HepG2 (cell line): ENCODE data around the gene DNPEP. TPM values are rescaled to one million over a fixed set of nuclear protein-coding genes. Genes with fewer than 3 reads are reported as not detected.

ENCODE experiments used
- ATAC-seq: fragments of 200-7000 bp; cut with Tn5 transposase; 3 replicates; pipeline ENCODE4 v1.9.1; 2020; ENCODE audit warnings: mild to moderate bottlenecking, moderate library complexity
- BruUV-seq: library from RNA; stranded (reverse); fragments of 400-500 nt; replicated peaks from 2 replicates; lab custom pipeline; 2021; lab: Mats Ljungman, UMichigan
- CTCF ChIA-PET: fragments of 300-600 bp; formaldehyde crosslinking; extraction: SDS; loops from one replicate; lab custom pipeline; 2021; ENCODE audit warnings: low total read pairs, inconsistent platforms, low intra/inter-chr PET ratio; lab: Yijun Ruan, JAX
- POLR2A ChIA-PET: fragments of 350-600 bp; sonication (Branson Sonifier 250); formaldehyde crosslinking; loops from one replicate; lab custom pipeline; 2020; ENCODE audit warnings: antibody characterized with exemption, inconsistent platforms; lab: Yijun Ruan, JAX
- DNase-seq: peaks from one replicate; pipeline ENCODE4 v3.0.0-alpha.2; 2015; ENCODE audit warnings: low spot score
- FAIRE-seq: peaks from 3 replicates; lab custom pipeline; 2011; peaks lifted over from hg19 to GRCh38; lab: Jason Lieb, UNC
- H2AFZ ChIP-seq: one replicate; pipeline ENCODE4 v1.6.1; 2011; ENCODE audit warnings: low read length, inconsistent platforms
- H3K27ac ChIP-seq: fragments of 300-600 bp; 3 replicates; pipeline ENCODE4 v1.8.0; 2011; ENCODE audit warnings: mixed run types, mild to moderate bottlenecking, mixed read lengths, low read length, inconsistent platforms; ENCODE audit not compliant: insufficient read depth; ENCODE audit errors: extremely low read length
- H3K27me3 ChIP-seq, 2 experiments: fragments of 200-600 bp in 1 of 2; 2 replicates in 1 of 2; 3 replicates in 1 of 2; pipeline versions ENCODE4 v1.6.0 to v1.8.0; 2011; ENCODE audit warnings: low read length in 2 of 2, mild to moderate bottlenecking in 2 of 2, moderate library complexity in 2 of 2, inconsistent platforms in 1 of 2; ENCODE audit not compliant: insufficient read depth in 2 of 2, control insufficient read depth in 1 of 2
- H3K36me3 ChIP-seq, 2 experiments: fragments of 200-600 bp in 1 of 2; replicated peaks in 1 of 2; 2 replicates in 1 of 2; 3 replicates in 1 of 2; pipeline versions ENCODE4 v1.5.1 to v1.8.0; 2011; ENCODE audit warnings: low read length in 2 of 2, inconsistent platforms in 1 of 2; ENCODE audit not compliant: insufficient read depth in 2 of 2, control insufficient read depth in 1 of 2
- H3K4me1 ChIP-seq: 2 replicates; pipeline ENCODE4 v1.5.1; 2012; ENCODE audit warnings: low read length, inconsistent platforms; ENCODE audit not compliant: insufficient read depth
- H3K4me2 ChIP-seq: 2 replicates; pipeline ENCODE4 v1.6.0; 2011; ENCODE audit warnings: low read depth, low read length, inconsistent platforms
- H3K4me3 ChIP-seq, 3 experiments: fragments of 200-600 bp in 1 of 3; sonication (generic), shearing (Covaris generic) in 1 of 3; replicated peaks in 1 of 3; 2 replicates each; pipeline ENCODE4 v1.5.1; 2011 to 2016; ENCODE audit warnings: low read length in 3 of 3, inconsistent platforms in 2 of 3, low read depth in 2 of 3, mild to moderate bottlenecking in 2 of 3, control low read depth in 1 of 3, mixed read lengths in 1 of 3; ENCODE audit not compliant: insufficient read depth in 1 of 3
- H3K79me2 ChIP-seq: one replicate; pipeline ENCODE4 v1.6.1; 2011; ENCODE audit warnings: low read length, inconsistent platforms; ENCODE audit not compliant: insufficient read depth
- H3K9ac ChIP-seq: 2 replicates; pipeline ENCODE4 v1.6.0; 2011; ENCODE audit warnings: mild to moderate bottlenecking, low read depth, low read length, inconsistent platforms; ENCODE audit not compliant: insufficient read depth
- H3K9me3 ChIP-seq: 2 replicates; pipeline ENCODE4 v1.5.1; 2012; ENCODE audit warnings: mild to moderate bottlenecking, low read length
- H4K20me1 ChIP-seq: 2 replicates; pipeline ENCODE4 v1.6.0; 2011; ENCODE audit warnings: inconsistent platforms, mild to moderate bottlenecking, low read length, moderate library complexity; ENCODE audit not compliant: insufficient read depth
- PRMT3 ChIP-seq: sonication (generic); formaldehyde crosslinking; IDR thresholded peaks from 2 replicates; pipeline ENCODE4 v1.8.1; 2022; ENCODE audit warnings: low read depth, mild to moderate bottlenecking, moderate library complexity, missing genetic modification reagents, borderline replicate concordance
- SALL2 ChIP-seq: sonication (generic); formaldehyde crosslinking; IDR thresholded peaks from 2 replicates; pipeline ENCODE4 v1.8.1; 2023; ENCODE audit warnings: mild to moderate bottlenecking, missing genetic modification reagents, inconsistent platforms
- YEATS4 ChIP-seq: sonication (generic); formaldehyde crosslinking; IDR thresholded peaks from 2 replicates; pipeline ENCODE4 v1.4.0; 2020; ENCODE audit warnings: missing genetic modification reagents, borderline replicate concordance
- ZNF543 ChIP-seq: sonication (generic); formaldehyde crosslinking; IDR thresholded peaks from 2 replicates; pipeline ENCODE4 v1.4.0; 2020; ENCODE audit warnings: mild to moderate bottlenecking, missing genetic modification reagents
- ZNF605 ChIP-seq: sonication (generic); formaldehyde crosslinking; IDR thresholded peaks from 2 replicates; pipeline ENCODE4 v1.8.0; 2022; ENCODE audit warnings: mild to moderate bottlenecking, missing genetic modification reagents
- ZNF670 ChIP-seq: sonication (generic); formaldehyde crosslinking; IDR thresholded peaks from 2 replicates; pipeline ENCODE4 v1.8.0; 2022; ENCODE audit warnings: mild to moderate bottlenecking, missing genetic modification reagents, borderline replicate concordance
- ZNF709 ChIP-seq: sonication (generic); formaldehyde crosslinking; IDR thresholded peaks from 2 replicates; pipeline ENCODE4 v1.5.0; 2020; ENCODE audit warnings: mild to moderate bottlenecking, missing genetic modification reagents
- WGBS: methylation state at CpG from one replicate; pipeline ENCODE4 v1.1.6; 2017; ENCODE audit warnings: low lambda C conversion rate; 5-methylcytosine and 5-hydroxymethylcytosine counted together
- in situ Hi-C: cut with HindIII; loops from 2 replicates; pipeline ENCODE4 v1.10.0; 2017; ENCODE audit warnings: low pct_unique_long_range_greater_than_20kb; ENCODE audit not compliant: extremely low pct_ligation_motif_present
- intact Hi-C: fragments of 100-400 bp; cut with micrococcal nuclease; formaldehyde crosslinking; loops from one replicate; pipeline ENCODE4 v1.10.0; 2022; ENCODE audit not compliant: unreplicated experiment
- polyA plus RNA-seq, 8 experiments: library from polyadenylated mRNA; depleted of rRNA in 3 of 8; stranded (reverse) in 7 of 8; unstranded in 1 of 8; fragments of >200 nt; fragmentation: Illumina TruSeq in 4 of 8; extraction: Trizol in 4 of 8; gene quantifications; 2 replicates each; pipeline versions ENCODE4 v1.2.1 to v1.2.3, GENCODE V29; 2011 to 2016; ENCODE audit warnings: low read depth in 4 of 8, missing spikeins in 1 of 8, mixed read lengths in 1 of 8; ENCODE audit not compliant: insufficient read depth in 1 of 8
- total RNA-seq, 5 experiments: library from RNA; depleted of rRNA; stranded (reverse); fragments of >200 nt; fragmentation: Illumina TruSeq; extraction: Trizol; gene quantifications; 2 replicates each; pipeline ENCODE4 v1.2.3, GENCODE V29; 2016; ENCODE audit warnings: low read depth in 1 of 5
- TF ChIP-seq, protein P1 (sequence below): sonication (generic); formaldehyde crosslinking; IDR thresholded peaks from 2 replicates; pipeline ENCODE4 v1.4.0; 2020; ENCODE audit warnings: mild to moderate bottlenecking, missing genetic modification reagents

Gene DNPEP
- total and polyA plus RNA-seq, 2 of the 13 experiments (the other 11 are each of a cell fraction or from before 2014, with no cell fraction given) = 104 to 109 TPM

DNA sequence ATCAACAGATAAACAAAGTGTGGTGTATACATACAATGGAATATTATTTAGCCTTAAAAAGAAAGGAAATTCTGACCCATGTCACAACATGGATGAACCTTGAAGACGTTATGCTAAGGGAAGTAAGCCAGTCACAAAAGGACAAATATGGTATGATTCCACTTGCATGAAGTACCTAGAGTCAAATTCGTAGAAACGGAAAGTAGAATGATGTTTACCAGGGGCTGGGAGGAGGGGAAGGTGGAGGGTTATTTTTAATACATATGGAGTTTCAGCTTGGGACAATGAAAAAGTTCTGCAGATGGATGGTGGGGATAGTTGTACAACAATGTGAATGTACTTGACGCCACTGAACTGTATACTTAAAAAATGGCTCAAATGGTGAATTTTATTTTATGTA lies 27.1 kb upstream of the DNPEP start:
- H3K79me2 ChIP-seq = no peaks in the 10 kb centered on the region
- H3K4me3 ChIP-seq = no peak overlapping the region
- FAIRE-seq (no peak), ATAC-seq (no peak), DNase-seq (no peak)
- H3K9ac ChIP-seq = no peak overlapping the region
- TF ChIP-seq ZNF670 (CRISPR knock-in tag) (no peak), SALL2 (CRISPR knock-in tag) (no peak), ZNF543 (CRISPR knock-in tag) (no peak), ZNF605 (CRISPR knock-in tag) (no peak), YEATS4 (CRISPR knock-in tag) (no peak), ZNF709 (CRISPR knock-in tag) (no peak), PRMT3 (CRISPR knock-in tag) (no peak)
- TF ChIP-seq, protein P1, sequence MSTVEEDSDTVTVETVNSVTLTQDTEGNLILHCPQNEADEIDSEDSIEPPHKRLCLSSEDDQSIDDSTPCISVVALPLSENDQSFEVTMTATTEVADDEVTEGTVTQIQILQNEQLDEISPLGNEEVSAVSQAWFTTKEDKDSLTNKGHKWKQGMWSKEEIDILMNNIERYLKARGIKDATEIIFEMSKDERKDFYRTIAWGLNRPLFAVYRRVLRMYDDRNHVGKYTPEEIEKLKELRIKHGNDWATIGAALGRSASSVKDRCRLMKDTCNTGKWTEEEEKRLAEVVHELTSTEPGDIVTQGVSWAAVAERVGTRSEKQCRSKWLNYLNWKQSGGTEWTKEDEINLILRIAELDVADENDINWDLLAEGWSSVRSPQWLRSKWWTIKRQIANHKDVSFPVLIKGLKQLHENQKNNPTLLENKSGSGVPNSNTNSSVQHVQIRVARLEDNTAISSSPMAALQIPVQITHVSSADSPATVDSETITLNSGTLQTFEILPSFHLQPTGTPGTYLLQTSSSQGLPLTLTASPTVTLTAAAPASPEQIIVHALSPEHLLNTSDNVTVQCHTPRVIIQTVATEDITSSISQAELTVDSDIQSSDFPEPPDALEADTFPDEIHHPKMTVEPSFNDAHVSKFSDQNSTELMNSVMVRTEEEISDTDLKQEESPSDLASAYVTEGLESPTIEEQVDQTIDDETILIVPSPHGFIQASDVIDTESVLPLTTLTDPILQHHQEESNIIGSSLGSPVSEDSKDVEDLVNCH (CRISPR knock-in tag) = no peak
- WGBS = 9% methylated on average over 4 of the region's 4 CpGs
- no peak overlapping the region for H3K27ac ChIP-seq
- H4K20me1 ChIP-seq = no peaks in the 10 kb centered on the region
- H2AFZ ChIP-seq = no peak overlapping the region
- intact Hi-C loops (no loop called here), in situ Hi-C loops (no loop called here)
- peaks cover 18% of the 10 kb centered on the region for H3K4me1 ChIP-seq
- ChIA-PET POLR2A (no interaction called here), CTCF (no interaction called here)
- H3K36me3 ChIP-seq = no peaks in the 10 kb centered on the region
- H3K4me2 ChIP-seq = no peak overlapping the region
- H3K9me3 ChIP-seq = no peaks in the 10 kb centered on the region
- peaks cover 0 to 18% of the 10 kb centered on the region in 2 experiments; a peak in 3 of 5 replicates for H3K27me3 ChIP-seq
- BruUV-seq = no TSS peak
